Measurements from ENCODE around the gene FKBP1B.

FKBP1B gene

GRCh38 chr2:24049485-24050021 is at the start of gene FKBP1B:
TSS of gene FKBP1B (plus strand) at chr2:24049741. CDS start at chr2:24049850, 109 bp downstream.
- H3K27ac ChIP-seq = peak within 1 kb of the TSS; percentile 73
- TF ChIP-seq CTCF (IDR thresholded peaks at IDR 0.05) = no peak
- peaks cover 0 to 42% (median 22%) of the 10 kb centered on the region in 4 donors for H3K4me1 ChIP-seq
- peak within 1 kb of the TSS; percentile 68 to 80 for H3K4me3 ChIP-seq
- H3K27me3 ChIP-seq = no peaks in the 10 kb centered on the region
- H3K36me3 ChIP-seq = no peaks in the 10 kb centered on the region
- peak; percentile 41 to 70 for DNase-seq
- intact Hi-C loops (cut with DNase I; ENCODE audit: low total_unique reads) = loop anchor here (5.0 kb wide), 1 partner anchor 33 kb away; the partner anchor contains the start of gene TP53I3
- no peaks in the 10 kb centered on the region for H3K9me3 ChIP-seq

GRCh38 chr2:24007693-24008092 is 41.8 kb upstream of the FKBP1B start:
- intact Hi-C loops (cut with DNase I; ENCODE audit: low total_unique reads) = no loop called here
- TF ChIP-seq CTCF (IDR thresholded peaks at IDR 0.05) = no peak
- no peak overlapping the region for H3K4me3 ChIP-seq
- H3K9me3 ChIP-seq = no peaks in the 10 kb centered on the region
- peaks cover 0 to 6% (median 0%) of the 10 kb centered on the region in 3 donors for H3K36me3 ChIP-seq
- H3K4me1 ChIP-seq = peaks cover 0 to 12% (median 10%) of the 10 kb centered on the region in 4 donors
- peaks cover 0 to 26% of the 10 kb centered on the region in 2 donors for H3K27me3 ChIP-seq
- no peak overlapping the region for H3K27ac ChIP-seq
- no peak for DNase-seq

- H3K27ac ChIP-seq = no peak overlapping the region
- peaks cover 0 to 12% (median 10%) of the 10 kb centered on the region in 4 donors for H3K4me1 ChIP-seq
- H3K36me3 ChIP-seq = no peaks in the 10 kb centered on the region
- no peaks in the 10 kb centered on the region for H3K9me3 ChIP-seq
- no peak for TF ChIP-seq CTCF (IDR thresholded peaks at IDR 0.05)
- H3K4me3 ChIP-seq = no peak overlapping the region
- no peak for DNase-seq
- peaks cover 0 to 26% of the 10 kb centered on the region in 2 donors for H3K27me3 ChIP-seq
- intact Hi-C loops (cut with DNase I; ENCODE audit: low total_unique reads) = no loop called here
Measured at GRCh38 chr2:24008672-24009366, 40.7 kb upstream of the FKBP1B start.

DNA sequence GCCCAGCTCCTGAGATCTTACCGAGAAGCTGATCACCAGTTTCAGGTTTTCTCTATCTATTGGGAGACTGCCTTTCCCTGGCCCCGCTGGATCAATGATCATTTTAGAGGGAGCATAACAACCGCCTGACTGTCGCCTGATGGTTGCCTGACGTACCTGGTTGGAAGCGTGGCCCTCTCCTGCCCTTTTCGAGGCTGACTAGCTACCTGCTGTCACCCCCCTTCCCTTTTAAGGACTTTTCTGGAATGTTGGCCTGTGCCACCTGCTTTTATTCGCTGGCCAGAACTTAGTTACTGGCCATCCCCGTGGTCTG is 40.2 kb upstream of the FKBP1B start:
- DNase-seq = no peak
- Histone ChIP-seq H3K9me3 (no peaks in the 10 kb centered on the region), H3K4me3 (no peak overlapping the region), H3K36me3 (no peaks in the 10 kb centered on the region), H3K27me3 (peaks cover 0 to 26% of the 10 kb centered on the region in 2 donors), H3K4me1 (peaks cover 0 to 12% (median 10%) of the 10 kb centered on the region in 4 donors), H3K27ac (no peak overlapping the region)
- TF ChIP-seq CTCF (IDR thresholded peaks at IDR 0.05) = no peak
- intact Hi-C loops (cut with DNase I; ENCODE audit: low total_unique reads) = no loop called here

DNA sequence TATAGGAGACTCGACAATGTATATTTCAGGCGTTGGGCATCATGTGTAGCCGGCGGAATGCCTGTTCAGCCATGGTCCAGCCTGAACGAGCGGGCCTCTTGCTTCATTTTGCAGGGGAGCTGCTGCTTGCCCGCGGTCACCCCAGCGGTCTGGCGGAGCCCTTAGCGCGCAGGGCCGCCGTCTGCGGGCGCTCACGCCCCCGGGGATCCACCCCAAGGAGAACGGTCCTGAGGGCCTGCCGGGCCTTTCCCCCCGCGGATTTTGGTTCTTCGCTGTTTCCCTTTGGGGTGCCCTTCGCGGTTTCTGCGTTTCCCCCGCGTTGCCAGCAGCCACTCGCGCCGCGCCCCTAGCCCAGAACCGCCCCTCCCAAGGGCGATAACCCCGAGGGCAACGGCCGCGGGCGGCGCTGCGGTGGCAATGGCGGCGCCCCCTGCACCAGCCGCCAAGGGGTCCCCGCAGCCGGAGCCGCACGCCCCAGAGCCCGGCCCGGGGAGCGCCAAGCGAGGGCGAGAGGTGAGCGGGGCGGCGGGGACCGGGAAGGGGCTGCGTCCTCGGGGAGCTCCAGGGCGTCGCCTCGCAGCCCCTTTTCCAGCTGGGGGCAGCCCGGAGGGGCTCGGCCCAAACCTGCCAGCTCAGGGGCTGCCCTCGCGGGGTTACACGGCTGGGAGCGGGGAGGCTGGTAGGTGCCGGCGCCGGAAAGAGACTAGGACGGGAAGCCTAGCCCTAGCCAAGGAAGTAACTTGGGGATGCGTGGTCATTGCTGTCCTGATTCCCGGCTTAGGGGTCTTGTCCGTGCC is 39.7 kb upstream of the FKBP1B start, which contains the start of gene MFSD2B:
TSS of gene MFSD2B (plus strand) at position 406 of the 797 bp plus-strand sequence. CDS start at position 418, 12 bp downstream.
- no peaks in the 10 kb centered on the region for H3K36me3 ChIP-seq
- no peak within 1 kb of the TSS for H3K27ac ChIP-seq

More for the DNA sequence above, 39.7 kb upstream of the FKBP1B start, which contains the start of gene MFSD2B:
- DNase-seq = no peak
- Histone ChIP-seq H3K4me3 (peak within 1 kb of the TSS in 1 of 2 donors; percentile 40), H3K4me1 (peaks cover 0 to 12% (median 10%) of the 10 kb centered on the region in 4 donors), H3K27me3 (peaks cover 0 to 26% of the 10 kb centered on the region in 2 donors), H3K9me3 (no peaks in the 10 kb centered on the region)
- intact Hi-C loops (cut with DNase I; ENCODE audit: low total_unique reads) = no loop called here
- no peak for TF ChIP-seq CTCF (IDR thresholded peaks at IDR 0.05)

Measured in tibial artery (tissue), 4 donors.